ENCODE data around the gene MED17.

MED17 gene

DNA sequence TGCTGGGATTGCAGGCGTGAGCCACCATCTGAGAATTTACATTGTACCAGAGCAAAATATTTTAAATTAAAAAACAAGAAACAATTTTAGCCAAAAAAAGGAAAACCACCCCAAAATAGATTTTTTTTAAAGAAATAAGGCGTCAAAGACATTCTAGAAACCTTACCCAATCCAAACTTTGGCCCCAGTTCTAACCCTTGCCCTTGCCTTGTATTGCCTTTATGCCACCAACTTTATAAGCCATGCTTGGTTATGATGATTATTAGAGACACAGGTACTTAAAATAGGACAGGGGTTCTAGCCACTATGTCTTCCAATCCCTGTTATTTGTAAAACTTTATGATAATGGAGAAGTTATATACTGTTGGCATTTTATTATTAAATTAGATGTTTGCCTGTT, 30.8 kb upstream of the MED17 start:
- H3K79me1 ChIP-seq (ENCODE audit: low read length) = no peaks in the 10 kb centered on the region
- H3K27me3 ChIP-seq (ENCODE audit: insufficient read depth, low read length) = no peaks in the 10 kb centered on the region
- no peak overlapping the region for H4K8ac ChIP-seq (ENCODE audit: low read depth, low read length)
- no peak overlapping the region for H3K9ac ChIP-seq (ENCODE audit: low read length)
- no peak overlapping the region for H2BK12ac ChIP-seq (ENCODE audit: low read length)
- H2AK5ac ChIP-seq (ENCODE audit: low read length) = no peak overlapping the region
- H3K79me2 ChIP-seq (ENCODE audit: control insufficient read depth, insufficient read depth, low read length, poor library complexity) = no peaks in the 10 kb centered on the region
- H2BK5ac ChIP-seq (ENCODE audit: low read depth, low read length, poor library complexity) = no peak overlapping the region
- no peak overlapping the region for H2AFZ ChIP-seq (ENCODE audit: insufficient read depth, low read length, poor library complexity)
- no peak for DNase-seq
- peaks cover 7 to 9% of the 10 kb centered on the region in 2 experiments for H3K36me3 ChIP-seq (ENCODE audit: control insufficient read depth in 1 of 2, insufficient read depth in 2 of 2, low read length in 2 of 2)
- no peak overlapping the region for H3K4me2 ChIP-seq (ENCODE audit: low read length)
- no peak overlapping the region for H4K12ac ChIP-seq (ENCODE audit: low read depth, low read length)
- H3K18ac ChIP-seq (ENCODE audit: low read length) = no peak overlapping the region
- H3K4me1 ChIP-seq (ENCODE audit: control insufficient read depth in 1 of 2, insufficient read depth in 2 of 2, low read length in 2 of 2) = no peaks in the 10 kb centered on the region
- no peak overlapping the region for H3K4me3 ChIP-seq (ENCODE audit: low read depth, low read length)
- H3K14ac ChIP-seq (ENCODE audit: low read length) = no peak overlapping the region
- H4K91ac ChIP-seq (ENCODE audit: low read depth, low read length) = no peak overlapping the region
- H2BK120ac ChIP-seq (ENCODE audit: insufficient read depth, low read length, poor library complexity) = no peak overlapping the region
- no peak overlapping the region for H3K23ac ChIP-seq (ENCODE audit: low read length)
- no peak overlapping the region for H3K4ac ChIP-seq (ENCODE audit: low read depth, low read length)
- H3K27ac ChIP-seq (ENCODE audit: low read depth, low read length) = no peak overlapping the region
- no CpG with 5 or more reads among the region's 2 CpGs for WGBS (ENCODE audit: extremely low coverage, insufficient coverage, insufficient read length)
- H3K9me3 ChIP-seq (ENCODE audit: insufficient read depth, low read depth, low read length) = no peaks in the 10 kb centered on the region

DNA sequence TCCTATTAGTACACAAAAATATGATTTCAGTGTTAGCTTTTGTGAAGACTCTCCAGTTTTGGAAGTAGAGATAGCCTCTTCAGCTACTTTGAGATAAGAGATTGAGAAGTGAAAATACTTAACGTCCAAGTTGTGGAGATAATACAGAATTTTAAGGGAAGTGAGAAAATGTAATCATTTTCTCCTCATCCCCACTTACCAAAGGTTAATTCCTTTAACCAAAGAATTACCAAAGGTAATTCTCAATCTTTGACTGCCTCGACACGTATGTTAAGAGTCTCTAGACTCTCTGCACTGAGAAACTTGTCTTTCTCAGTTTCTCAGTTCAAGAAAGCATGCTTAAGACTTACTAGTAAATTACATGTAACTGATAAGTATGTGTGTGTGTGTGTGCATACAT, 27.3 kb upstream of the MED17 start:
- Histone ChIP-seq H3K36me3 (ENCODE audit: control insufficient read depth in 1 of 2, insufficient read depth in 2 of 2, low read length in 2 of 2) (peaks cover 12 to 17% of the 10 kb centered on the region in 2 experiments), H3K18ac (ENCODE audit: low read length) (no peak overlapping the region), H2AFZ (ENCODE audit: insufficient read depth, low read length, poor library complexity) (no peak overlapping the region), H3K9ac (ENCODE audit: low read length) (no peak overlapping the region), H3K9me3 (ENCODE audit: insufficient read depth, low read depth, low read length) (no peaks in the 10 kb centered on the region), H3K27ac (ENCODE audit: low read depth, low read length) (no peak overlapping the region), H3K4me1 (ENCODE audit: control insufficient read depth in 1 of 2, insufficient read depth in 2 of 2, low read length in 2 of 2) (no peaks in the 10 kb centered on the region), H3K27me3 (ENCODE audit: insufficient read depth, low read length) (no peaks in the 10 kb centered on the region), H4K91ac (ENCODE audit: low read depth, low read length) (no peak overlapping the region), H3K79me2 (ENCODE audit: control insufficient read depth, insufficient read depth, low read length, poor library complexity) (no peaks in the 10 kb centered on the region), H3K4me2 (ENCODE audit: low read length) (no peak overlapping the region), H3K14ac (ENCODE audit: low read length) (no peak overlapping the region), H2BK5ac (ENCODE audit: low read depth, low read length, poor library complexity) (no peak overlapping the region), H3K23ac (ENCODE audit: low read length) (no peak overlapping the region), H3K79me1 (ENCODE audit: low read length) (no peaks in the 10 kb centered on the region), H2BK120ac (ENCODE audit: insufficient read depth, low read length, poor library complexity) (no peak overlapping the region), H2AK5ac (ENCODE audit: low read length) (no peak overlapping the region), H4K12ac (ENCODE audit: low read depth, low read length) (no peak overlapping the region), H3K4ac (ENCODE audit: low read depth, low read length) (no peak overlapping the region), H2BK12ac (ENCODE audit: low read length) (no peak overlapping the region), H3K4me3 (ENCODE audit: low read depth, low read length) (no peak overlapping the region), H4K8ac (ENCODE audit: low read depth, low read length) (no peak overlapping the region)
- WGBS (ENCODE audit: extremely low coverage, insufficient coverage, insufficient read length) = no CpG with 5 or more reads among the region's 3 CpGs
- DNase-seq = no peak

DNA sequence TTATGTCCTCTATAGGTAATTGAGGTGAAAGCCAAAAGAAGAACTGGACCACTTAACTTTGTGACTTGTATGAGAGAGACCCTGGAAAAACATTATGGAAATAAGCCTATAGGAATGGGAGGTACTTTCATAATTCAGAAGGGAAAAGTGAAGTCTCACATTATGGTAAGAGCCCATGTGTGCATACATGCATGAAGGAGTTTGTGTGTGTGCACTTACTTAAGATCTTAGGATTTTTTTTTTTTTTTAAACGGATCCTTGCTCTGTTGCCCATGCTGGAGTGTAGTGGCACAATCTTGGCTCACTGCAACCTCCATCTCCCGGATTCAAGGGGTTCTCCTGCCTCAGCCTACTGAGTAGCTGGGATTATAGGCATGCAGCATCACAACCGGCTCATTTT, 26.8 kb upstream of the MED17 start:
- Histone ChIP-seq H3K79me1 (ENCODE audit: low read length) (no peaks in the 10 kb centered on the region), H4K8ac (ENCODE audit: low read depth, low read length) (no peak overlapping the region), H4K12ac (ENCODE audit: low read depth, low read length) (no peak overlapping the region), H2BK120ac (ENCODE audit: insufficient read depth, low read length, poor library complexity) (no peak overlapping the region), H3K27me3 (ENCODE audit: insufficient read depth, low read length) (no peaks in the 10 kb centered on the region), H3K4me2 (ENCODE audit: low read length) (no peak overlapping the region), H3K9me3 (ENCODE audit: insufficient read depth, low read depth, low read length) (no peaks in the 10 kb centered on the region), H2BK12ac (ENCODE audit: low read length) (no peak overlapping the region), H3K9ac (ENCODE audit: low read length) (no peak overlapping the region), H3K18ac (ENCODE audit: low read length) (no peak overlapping the region), H3K36me3 (ENCODE audit: control insufficient read depth in 1 of 2, insufficient read depth in 2 of 2, low read length in 2 of 2) (peaks cover 12 to 17% of the 10 kb centered on the region in 2 experiments), H3K27ac (ENCODE audit: low read depth, low read length) (no peak overlapping the region), H3K4me3 (ENCODE audit: low read depth, low read length) (no peak overlapping the region), H2AFZ (ENCODE audit: insufficient read depth, low read length, poor library complexity) (no peak overlapping the region), H4K91ac (ENCODE audit: low read depth, low read length) (no peak overlapping the region), H3K23ac (ENCODE audit: low read length) (no peak overlapping the region), H3K4ac (ENCODE audit: low read depth, low read length) (no peak overlapping the region), H2AK5ac (ENCODE audit: low read length) (no peak overlapping the region), H3K79me2 (ENCODE audit: control insufficient read depth, insufficient read depth, low read length, poor library complexity) (no peaks in the 10 kb centered on the region), H3K14ac (ENCODE audit: low read length) (no peak overlapping the region), H3K4me1 (ENCODE audit: control insufficient read depth in 1 of 2, insufficient read depth in 2 of 2, low read length in 2 of 2) (no peaks in the 10 kb centered on the region), H2BK5ac (ENCODE audit: low read depth, low read length, poor library complexity) (no peak overlapping the region)
- no CpG with 5 or more reads among the region's 3 CpGs for WGBS (ENCODE audit: extremely low coverage, insufficient coverage, insufficient read length)
- no peak for DNase-seq

- Histone ChIP-seq H2AK5ac (ENCODE audit: low read length) (no peak overlapping the region), H3K27me3 (ENCODE audit: insufficient read depth, low read length) (no peaks in the 10 kb centered on the region), H3K9ac (ENCODE audit: low read length) (no peak overlapping the region), H3K79me2 (ENCODE audit: control insufficient read depth, insufficient read depth, low read length, poor library complexity) (no peaks in the 10 kb centered on the region), H3K79me1 (ENCODE audit: low read length) (no peaks in the 10 kb centered on the region), H2BK120ac (ENCODE audit: insufficient read depth, low read length, poor library complexity) (no peak overlapping the region), H2BK5ac (ENCODE audit: low read depth, low read length, poor library complexity) (no peak overlapping the region), H3K4me2 (ENCODE audit: low read length) (no peak overlapping the region), H2BK12ac (ENCODE audit: low read length) (no peak overlapping the region), H3K9me3 (ENCODE audit: insufficient read depth, low read depth, low read length) (no peaks in the 10 kb centered on the region), H4K91ac (ENCODE audit: low read depth, low read length) (no peak overlapping the region), H3K4me3 (ENCODE audit: low read depth, low read length) (no peak overlapping the region), H3K23ac (ENCODE audit: low read length) (no peak overlapping the region), H3K4me1 (ENCODE audit: control insufficient read depth in 1 of 2, insufficient read depth in 2 of 2, low read length in 2 of 2) (no peaks in the 10 kb centered on the region), H2AFZ (ENCODE audit: insufficient read depth, low read length, poor library complexity) (no peak overlapping the region), H3K36me3 (ENCODE audit: control insufficient read depth in 1 of 2, insufficient read depth in 2 of 2, low read length in 2 of 2) (peaks cover 12 to 19% of the 10 kb centered on the region in 2 experiments), H3K18ac (ENCODE audit: low read length) (no peak overlapping the region), H4K12ac (ENCODE audit: low read depth, low read length) (no peak overlapping the region), H4K8ac (ENCODE audit: low read depth, low read length) (no peak overlapping the region), H3K14ac (ENCODE audit: low read length) (no peak overlapping the region), H3K4ac (ENCODE audit: low read depth, low read length) (no peak overlapping the region), H3K27ac (ENCODE audit: low read depth, low read length) (no peak overlapping the region)
- DNase-seq = peak; percentile 80 to 85
- WGBS (ENCODE audit: extremely low coverage, insufficient coverage, insufficient read length) = no CpG with 5 or more reads among the region's 38 CpGs
Observed at GRCh38 chr11:93757924-93758865, 25.9 kb upstream of the MED17 start.
